G401.6 (cell line): ENCODE results near the gene ZNF783.
A peak's percentile ranks its signal among the peaks of the same experiment; 100 is the strongest.
"Not testable (repeated sequence)": the region's sequence is repeated elsewhere in the genome, so short reads cannot be mapped to it uniquely, and the experiment has no call there.

Source experiments
- FAIRE-seq: peaks from 2 replicates; lab custom pipeline; 2012; peaks lifted over from hg19 to GRCh38; lab: Jason Lieb, UNC

Gene ZNF783

DNA sequence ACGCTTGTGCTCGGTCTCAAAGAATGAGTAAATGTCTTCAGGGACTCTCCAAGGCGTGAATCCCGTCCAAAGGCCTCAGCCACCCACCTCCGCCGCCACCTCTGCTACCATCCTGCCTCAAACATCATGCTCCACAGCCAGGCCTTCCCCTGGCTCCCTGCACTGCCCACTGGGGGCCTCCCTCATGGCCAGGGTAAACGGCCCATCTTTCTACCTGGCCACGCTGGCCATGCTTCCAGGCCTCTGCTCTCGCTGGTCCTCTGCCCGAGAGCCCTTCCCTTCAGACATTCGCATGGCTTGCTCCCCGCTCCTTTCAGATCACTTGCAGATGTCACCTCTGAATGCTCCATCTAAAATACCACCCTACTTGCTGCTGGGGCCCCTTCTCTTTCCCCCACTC is 40.2 kb downstream of the ZNF783 start:
- FAIRE-seq = no peak

DNA sequence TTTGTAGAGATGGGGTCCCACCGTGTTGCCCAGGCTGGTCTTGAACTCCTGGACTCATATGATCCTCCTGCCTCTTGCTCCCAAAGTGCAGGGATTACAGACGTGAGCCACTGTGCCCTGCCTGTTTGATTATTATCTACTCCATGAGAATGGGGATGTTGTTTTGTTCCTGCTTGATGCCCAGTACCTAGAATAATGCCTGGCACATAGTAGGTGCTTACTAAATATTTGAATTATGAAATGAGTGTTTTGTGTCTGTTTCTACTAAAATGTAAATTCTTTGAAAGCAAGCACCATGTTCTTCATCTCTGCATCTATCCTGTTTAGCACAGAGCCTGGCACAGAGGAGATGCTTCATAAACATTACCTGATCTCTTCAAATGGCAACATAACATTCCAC is 40.9 kb downstream of the ZNF783 start:
- no peak for FAIRE-seq

DNA sequence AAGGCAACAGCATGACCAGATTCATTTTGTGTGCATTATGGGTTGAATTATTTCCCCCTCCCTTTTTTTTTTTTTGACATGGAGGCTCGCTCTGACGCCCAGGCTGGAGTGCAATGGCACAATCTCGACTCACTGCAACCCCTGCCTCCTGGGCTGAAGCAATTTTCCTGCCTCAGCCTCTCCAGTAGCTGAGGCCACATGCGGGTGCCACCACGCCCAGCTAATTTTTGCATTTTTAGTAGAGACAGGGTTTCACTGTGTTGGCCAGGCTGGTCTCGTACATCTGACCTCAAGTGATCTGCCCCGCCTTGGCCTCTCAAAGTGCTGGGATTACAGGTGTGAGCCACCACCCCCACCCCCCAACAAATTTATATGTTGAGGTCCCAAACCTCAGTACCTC is 42.0 kb downstream of the ZNF783 start:
- FAIRE-seq = no peak

DNA sequence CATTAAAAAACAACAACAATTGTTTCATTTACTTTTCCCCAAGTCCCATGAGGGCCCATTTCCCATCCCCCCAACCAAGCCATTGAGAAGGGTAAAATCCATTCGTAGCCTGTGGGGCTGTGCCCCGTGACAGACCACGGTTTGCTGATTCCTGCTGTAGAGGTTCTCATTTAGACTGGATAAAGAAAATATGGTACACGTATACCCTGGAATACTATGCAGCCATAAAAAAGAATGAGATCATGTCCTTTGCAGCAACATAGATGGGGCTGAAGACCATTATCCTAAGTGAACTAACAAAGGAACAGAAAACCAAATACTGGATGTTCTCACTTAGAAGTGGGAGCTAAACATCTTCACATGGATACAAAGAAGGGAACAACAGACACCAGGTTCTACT is 44.9 kb downstream of the ZNF783 start:
- no peak for FAIRE-seq

DNA sequence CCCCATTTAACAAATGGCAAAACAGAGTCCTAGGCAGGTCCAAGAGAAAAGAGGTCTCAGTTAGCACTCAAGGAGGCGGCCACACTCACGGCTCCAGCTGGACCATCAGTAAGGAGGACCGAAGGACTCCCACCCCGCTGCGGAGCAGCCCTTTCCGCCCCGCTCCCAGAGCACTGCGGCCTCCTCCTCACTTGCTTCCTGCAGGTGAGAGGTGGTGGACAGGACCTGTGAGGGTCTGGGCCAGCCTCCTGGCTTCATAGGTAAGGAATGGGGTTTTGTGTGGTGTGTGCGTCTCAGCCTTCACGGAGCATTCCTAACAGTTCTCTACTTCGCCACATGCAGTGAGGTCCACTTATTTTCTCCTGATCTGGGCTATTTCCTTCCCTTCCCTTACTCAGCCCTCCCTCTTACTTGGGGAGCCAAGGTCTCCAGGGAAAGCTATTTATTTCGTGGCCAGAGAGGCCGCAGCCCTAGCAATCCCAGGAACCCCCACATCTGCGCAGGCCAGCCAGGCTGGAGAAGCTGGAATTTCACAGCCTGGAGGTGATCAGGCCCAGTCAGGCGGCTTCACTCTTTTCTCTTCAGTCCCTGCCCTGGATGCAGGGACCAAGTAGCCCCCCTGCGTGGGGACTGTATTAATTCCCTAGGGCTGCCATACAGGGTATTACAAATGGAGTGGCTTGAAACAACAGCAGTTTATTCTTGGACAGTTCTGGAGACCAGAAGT is 45.9 kb downstream of the ZNF783 start:
- no peak for FAIRE-seq

DNA sequence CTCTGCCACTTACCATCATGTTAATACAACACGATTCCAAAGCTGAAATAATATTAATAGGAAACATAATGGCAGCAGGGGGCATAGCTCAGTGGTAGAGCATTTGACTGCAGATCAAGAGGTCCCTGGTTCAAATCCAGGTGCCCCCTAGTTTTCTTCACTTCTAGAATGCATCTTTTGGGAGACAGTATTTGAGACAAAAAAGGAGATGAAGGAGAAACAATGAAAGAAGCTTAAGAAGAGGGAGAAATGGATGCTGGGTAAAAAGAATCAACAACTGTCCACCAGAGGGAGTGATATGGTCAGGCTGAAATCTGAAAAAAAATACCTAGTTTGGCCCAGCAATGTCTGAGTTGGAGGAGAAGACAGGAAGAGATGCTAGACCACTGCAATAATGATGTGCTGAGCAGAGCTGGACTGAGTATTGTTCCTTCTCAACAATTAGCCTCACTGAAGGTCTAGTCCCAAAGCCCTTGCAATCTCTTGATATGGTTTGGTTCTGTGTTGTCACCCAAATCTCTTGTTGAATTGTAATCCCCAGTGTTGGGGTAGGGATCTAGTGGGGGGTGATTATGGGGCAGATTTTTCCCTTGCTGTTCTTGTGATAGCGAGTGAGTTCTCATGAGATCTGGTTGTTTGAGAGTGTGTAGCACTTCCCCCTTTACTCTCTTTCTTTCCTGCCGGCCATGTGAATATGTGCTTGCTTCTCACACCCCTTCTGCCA is 48.3 kb downstream of the ZNF783 start:
- peak; percentile 93 for FAIRE-seq

DNA sequence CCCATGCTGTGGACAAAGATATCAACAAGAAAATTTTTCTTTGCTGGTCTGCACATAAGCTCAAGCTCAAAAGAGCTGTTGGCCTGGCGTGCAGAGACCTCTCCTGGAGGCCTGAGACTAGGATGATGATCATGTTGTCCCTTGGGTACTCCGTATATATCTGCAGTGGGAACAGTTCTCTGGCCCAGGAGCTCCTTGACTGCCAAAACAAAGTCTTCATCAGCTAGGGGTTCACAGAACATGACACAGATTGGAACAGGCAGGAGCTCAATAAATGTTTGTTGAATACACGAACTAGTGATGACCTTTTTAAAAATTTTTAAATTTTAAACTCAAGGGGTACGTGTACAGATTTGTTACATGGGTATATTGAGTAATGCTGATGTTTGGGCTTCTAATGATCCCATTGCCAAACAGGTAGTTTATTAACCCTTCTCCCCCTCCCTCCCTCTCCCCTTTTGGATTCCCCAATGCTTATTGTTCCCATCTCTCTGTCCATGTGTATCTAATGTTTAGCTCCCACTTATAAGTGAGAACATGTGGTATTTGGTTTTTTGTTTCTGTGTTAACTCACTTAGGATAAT is 49.1 kb downstream of the ZNF783 start:
- no peak for FAIRE-seq

DNA sequence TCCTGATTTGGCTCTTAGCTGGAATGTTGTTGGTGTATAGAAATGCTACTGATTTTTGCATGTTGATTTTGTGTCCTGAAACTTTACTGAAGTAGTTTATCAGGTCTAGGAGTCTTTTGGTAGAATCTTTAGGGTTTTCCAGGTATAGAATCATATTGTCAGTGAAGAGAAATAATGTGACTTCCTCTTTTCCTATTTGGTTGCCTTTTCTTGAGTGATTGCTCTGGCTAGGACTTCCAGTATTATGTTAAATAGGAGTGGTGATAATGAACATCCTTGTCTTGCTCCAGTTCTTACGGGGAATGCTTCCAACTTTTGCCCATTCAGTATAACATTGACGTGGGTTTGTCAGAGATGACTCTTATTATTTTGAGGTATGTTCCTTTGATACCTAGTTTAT is 52.0 kb downstream of the ZNF783 start:
- FAIRE-seq = no peak

DNA sequence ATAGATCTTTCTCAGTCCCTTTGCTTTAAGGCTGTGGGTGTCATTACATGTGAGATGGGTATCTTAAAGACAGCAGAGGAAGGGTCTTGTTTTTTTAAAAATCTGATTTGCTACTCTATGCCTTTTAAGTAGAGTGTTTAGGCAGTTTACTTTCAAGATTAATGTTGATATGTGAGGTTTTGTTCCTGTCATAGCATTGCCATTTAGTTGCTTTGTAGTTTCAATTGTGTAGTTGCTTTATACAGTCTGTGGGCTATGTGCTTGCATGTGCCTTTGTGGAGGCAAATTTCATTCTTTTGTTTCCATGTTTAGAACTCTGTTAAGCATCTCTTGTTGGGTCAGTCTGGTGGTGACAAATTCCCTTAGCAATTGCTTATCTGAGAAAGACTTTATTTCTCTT is 54.6 kb downstream of the ZNF783 start:
- FAIRE-seq = no peak

DNA sequence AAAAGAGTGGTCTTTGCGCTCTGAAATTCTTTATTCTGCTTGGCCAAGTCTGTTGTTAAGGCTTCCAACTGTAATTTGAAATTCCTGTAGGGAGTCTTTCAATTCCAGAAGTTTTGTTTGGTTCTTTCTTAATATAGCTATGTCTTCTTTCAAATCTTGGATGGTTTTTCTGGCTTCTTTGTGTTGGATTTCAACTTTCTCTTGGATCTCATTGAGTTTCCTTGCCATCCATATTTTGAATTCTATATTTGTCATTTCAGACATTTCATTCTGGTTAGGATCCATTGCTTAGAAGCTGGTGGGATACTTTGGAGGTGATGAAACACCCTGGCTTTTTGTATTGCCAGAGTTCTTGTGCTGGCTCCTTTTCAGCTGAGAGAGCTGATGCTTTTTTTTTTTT is 55.5 kb downstream of the ZNF783 start:
- no peak for FAIRE-seq

DNA sequence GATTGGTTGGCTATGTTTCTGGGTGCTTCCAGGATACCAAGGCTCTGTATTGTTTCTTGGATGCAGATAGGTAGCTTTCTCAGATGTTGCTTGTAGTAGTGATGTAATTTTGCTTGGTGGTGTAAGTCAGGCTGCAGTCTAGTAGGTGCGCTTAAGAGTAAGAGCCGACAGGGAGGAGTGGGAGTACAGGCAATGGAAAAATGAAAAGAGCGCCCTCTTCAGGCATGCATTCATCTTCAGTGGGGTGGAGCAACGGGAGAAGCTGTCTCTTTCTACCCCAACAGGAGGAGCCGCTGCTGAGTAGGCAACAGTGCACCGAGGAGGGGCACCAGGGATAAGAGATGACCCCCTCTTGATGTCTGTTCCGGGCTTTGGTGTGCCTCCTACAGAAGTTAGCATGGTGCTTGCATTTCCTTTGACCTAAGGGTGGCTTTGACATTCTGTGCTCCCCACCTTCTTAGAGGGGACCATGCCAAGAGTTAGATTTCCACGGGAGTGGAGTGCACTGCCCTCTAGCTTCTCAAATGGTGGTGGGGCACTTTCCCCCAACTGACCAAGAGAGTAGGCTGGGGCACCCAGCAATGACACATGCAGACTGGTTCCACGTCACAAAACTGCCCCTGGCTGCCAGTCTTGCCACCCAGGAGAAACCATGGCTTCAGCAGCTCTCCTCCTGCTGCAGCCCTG is 56.1 kb downstream of the ZNF783 start:
- no peak for FAIRE-seq

DNA sequence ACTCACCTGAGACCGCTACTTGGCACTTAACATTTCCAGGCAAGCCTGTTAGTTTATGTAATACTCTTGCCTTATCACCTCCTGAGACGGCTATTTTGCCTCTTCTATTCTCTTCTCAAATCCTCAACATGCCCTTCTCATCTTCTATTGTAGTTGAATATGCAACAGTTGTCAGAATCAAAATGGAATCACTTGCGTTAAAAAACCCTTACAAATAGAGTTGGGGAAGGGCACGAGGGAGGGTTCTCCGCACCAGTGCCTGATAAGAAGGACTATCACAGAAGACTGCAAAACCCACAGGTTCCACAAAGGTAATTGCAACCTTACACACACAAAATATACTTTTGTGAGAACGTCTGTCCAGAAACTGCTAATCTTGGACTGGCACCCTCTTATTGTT is 57.4 kb downstream of the ZNF783 start:
- no peak for FAIRE-seq

DNA sequence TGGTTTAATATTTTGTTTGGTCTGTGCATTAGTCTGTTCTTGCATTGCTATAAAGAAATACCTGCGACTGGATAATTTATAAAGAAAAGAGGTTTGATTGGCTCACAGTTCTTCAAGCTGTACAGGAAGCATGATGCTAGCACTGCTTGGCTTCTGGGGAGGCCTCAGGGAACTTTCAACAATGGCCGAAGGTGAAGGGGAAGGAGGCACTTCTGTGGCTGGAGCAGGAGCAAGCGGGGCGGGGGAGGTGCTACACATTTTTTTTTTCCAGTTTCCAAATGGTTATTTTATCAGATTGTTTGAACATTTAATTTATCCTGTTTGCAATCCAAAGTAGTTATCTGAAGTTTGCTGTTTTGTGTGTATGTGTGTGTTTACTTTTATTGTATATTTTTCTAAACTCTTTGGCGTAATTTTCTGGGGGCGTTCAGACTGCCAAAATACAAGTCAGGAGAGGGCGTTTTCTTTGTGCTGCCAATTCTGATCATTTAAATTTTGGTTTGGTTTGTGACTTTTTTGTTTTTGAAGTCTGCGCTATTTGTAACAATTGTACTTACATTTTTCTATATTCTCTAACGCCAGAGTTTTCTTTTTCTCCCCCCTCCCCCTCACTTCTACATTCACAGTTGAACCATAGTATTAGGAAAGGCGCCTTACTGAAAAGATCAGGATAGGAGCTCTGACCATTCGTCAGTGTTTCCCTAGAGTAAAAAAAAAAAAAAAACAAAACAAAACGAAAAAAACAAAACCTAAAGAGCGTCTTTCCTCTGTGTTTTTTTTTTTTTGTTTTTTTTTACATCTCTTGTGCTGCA is 58.5 kb downstream of the ZNF783 start:
- FAIRE-seq = no peak

DNA sequence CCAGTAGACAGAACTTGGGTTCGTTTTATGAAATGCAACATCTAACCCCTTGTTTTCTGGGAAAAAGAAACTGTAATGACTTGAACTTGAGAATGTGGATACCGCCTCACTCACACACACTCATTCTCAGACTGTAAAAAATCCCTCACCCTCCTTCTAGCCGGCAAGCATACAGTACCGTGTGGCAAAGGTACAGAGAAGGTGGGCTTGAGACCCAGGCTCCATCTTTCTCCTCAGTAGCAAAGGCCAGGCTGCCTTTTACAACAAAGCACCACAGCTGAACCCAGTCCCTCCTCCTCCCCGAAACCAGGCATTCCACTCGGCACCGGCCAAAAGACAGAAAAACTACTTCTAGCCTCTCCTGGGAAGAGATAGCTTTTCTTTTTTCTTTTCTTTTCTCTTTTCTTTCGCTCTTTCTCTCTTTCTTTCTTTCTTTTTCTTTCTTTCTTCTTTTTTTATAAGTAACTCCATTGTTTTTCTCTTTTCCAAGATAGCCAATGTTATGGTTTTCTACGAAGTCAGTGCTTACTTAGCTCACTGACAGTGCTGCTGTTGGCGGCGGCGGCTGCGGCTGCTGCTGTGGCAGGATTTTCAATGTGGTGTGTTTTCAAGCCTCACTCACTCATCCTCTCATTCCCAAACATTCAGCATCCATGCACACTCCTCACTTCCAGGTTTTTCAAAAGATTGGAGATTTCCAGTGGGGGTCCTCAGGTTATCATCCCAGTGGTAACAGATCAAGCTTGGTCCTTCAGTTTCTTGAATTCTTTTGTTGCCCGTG is 59.3 kb downstream of the ZNF783 start:
- FAIRE-seq = not testable (repeated sequence)

DNA sequence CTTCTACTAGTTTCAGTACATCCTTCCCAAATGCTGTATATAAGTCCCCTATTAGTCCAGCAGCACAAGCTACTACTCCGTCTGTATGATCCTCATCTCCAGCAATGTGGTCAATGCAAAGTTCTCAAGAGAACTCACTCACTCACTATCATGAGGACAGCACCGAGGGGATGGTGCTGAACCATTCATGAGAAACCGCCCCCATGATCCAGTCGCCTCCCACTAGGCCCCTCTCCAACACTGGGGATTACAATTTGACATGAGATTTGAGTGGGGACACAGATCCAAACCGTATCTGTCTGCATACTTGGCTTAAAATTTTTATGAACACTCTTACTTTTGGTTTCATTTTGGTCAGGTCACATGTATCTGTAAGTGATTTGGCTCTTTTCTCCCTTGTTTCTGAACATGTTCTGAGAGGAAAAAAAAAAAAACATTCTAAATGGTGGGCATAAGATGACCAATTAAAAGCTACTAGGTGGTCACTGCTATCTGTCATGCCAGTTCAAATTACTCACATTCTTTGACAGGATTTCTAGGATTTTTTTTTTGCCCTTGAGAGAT is 60.1 kb downstream of the ZNF783 start:
- no peak for FAIRE-seq

DNA sequence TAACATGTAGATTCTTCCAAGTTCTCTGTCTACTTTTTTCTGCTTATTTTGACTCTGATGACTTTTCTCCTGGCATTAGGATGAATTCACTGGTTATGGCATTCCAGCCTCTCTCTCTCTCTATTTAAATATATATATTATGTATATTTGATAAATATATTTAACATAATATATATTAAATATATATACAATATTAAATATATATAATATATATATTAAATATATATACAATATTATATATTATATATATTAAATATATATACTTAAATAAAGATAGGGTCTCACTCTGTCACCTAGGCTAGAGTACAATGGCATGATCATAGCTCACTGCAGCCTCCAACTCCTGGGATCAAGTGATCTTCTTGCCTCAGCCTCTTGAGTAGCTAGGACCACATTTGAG is 60.7 kb downstream of the ZNF783 start:
- FAIRE-seq = peak; percentile 62

DNA sequence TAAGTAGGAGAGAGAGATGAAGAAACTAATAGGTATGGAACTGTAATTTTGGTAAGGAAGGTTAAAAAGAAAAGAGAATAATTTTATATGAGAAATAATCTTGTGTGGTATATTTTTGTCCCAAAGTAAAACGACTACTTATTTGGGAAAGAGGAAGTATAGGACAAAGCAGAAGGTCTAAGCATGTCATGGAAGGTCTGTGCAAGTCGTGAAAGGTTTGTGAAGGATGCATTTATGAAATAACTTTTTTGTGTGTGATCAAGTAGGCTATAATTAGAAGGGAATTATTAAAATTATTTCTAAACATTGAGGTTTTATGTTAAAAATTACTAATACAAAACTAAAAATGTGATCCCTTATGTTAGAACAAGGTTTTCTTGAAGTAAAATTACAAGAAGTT is 63.3 kb downstream of the ZNF783 start:
- FAIRE-seq = peak; percentile 46

DNA sequence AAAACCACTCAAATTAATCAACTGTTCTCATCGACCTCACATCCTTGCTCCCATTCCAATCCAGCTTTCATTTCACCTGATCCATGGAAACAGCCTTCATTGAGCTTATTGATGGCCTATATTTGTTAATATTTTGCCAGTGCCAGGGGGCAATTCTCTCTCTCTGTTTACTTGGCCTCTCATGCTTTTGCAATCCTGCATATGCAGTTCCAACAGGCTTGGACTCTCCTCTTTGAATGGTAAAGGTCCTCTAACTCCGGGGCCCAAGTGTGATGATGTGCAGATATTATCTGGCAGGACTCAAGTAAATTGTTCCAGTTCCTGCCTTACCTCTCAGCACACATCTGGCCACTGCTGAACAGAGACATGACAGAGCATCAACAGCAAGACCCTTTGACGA is 67.3 kb downstream of the ZNF783 start:
- no peak for FAIRE-seq

DNA sequence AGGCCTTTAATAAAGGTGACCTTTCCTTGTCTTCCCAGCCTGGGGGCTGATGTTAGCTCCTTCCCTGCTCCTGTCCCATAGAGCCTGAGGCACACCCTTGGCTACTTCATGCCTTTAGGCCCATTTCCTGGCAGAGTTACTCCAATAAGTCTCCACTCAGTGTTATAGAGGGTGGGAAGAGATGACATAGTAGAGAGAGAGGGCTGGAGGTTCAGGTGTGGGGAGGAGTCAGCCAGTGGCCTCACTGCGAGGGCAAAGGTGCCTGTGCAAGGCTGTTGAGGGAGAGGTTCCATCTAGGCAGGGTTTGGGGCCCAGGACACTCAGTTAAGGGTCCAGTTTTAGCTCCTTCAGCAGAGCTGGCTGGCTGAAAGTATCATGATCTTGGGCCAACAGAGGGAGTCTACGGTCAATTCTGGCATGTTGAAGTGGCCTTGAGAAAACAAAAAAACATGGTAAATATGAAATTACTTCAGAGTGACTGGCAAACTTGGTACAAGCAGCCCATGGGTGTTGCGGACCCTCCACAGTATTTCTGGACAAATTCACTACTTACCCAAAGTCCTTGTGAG is 67.9 kb downstream of the ZNF783 start:
- FAIRE-seq = no peak

DNA sequence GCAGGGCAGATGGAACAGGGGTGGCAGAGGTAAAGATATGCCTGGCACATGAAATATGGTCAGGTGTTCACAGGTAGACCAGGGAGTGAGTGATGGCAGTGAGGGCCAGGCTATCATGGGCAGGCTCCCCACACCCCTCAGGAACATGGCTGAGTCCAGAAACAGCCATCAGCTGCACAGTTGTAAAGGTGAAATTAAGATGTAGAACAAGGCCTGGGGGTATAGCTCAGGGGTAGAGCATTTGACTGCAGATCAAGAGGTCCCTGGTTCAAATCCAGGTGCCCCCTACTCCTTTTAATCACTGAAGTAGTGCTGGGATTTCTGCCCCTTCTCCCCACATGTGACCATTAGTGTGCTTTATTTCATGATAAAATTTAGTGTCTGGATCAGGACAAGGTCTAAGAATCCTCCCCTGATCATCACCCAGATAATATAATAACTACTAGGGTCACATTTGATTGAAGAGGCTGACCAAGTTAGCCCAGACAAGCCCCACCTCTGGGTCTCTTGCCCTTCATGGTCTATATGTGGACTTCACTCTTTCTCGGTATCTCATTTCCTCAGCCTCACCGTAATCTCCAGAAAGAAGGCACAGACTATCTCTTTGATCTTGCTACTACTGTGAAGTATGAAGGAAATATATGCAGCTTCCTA is 69.0 kb downstream of the ZNF783 start:
- no peak for FAIRE-seq
